ENCODE measurements around the gene RPL29. TPM values are rescaled to one million over a fixed set of nuclear protein-coding genes. Genes with fewer than 3 reads are reported as not detected.

RPL29 gene
- total RNA-seq, 2 experiments from 2014 or later: 1,502 to 1,507 TPM

- CTCF ChIA-PET: no interaction called here
- intact Hi-C loops (cut with micrococcal nuclease): no loop called here
Measured at GRCh38 chr3:52014613-52015012, 18.9 kb upstream of the RPL29 start.

DNA sequence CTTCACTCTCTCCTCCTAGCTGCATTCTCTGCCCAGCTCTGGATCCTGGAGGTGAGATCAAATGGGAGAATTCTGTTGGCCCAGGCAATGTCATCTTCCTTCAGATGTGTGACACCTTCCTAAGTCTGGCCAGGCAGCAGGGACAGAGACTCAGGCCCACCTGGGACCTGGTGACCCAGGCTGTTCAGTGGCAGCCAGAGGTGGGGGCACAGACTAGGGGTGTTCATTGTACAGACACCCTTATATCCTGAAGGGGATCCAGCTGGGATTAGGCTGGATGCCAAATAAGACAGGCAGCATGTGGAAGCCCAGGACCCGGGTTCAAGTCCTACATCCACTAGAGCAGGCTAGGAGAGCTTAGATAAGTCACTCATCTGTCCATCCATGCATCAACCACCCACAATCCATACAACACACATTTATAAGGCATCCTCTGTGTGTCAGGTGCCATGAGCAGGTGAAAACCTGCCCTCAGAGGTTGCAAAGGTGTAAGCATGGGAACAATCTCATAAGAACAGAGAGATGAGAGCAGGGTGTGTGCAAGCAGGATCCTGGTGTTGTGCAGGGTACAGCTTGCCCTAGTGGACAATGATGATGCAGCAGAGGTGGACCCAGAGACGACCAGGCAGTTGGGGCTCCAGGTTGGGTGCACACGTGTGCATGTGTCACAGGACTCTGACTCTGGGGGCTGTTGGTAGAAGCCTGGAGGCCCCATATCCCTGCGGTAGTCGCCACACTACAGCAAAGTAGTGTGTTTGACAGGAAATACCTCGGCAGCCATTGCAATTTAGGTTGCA lies 18.3 kb upstream of the RPL29 start:
- DNase-seq: no peak
- Mint-ChIP-seq H3K27me3 (no peaks in the 10 kb centered on the region), H3K27ac (no peak overlapping the region), H3K36me3 (no peaks in the 10 kb centered on the region), H3K4me3 (no peak overlapping the region), H3K4me1 (ENCODE audit: low read depth) (no peaks in the 10 kb centered on the region), H3K9me3 (no peaks in the 10 kb centered on the region)
- ChIA-PET POLR2A (no interaction called here), CTCF (interaction anchor here (0.8 to 2.3 kb wide), 2 partner anchors 13 to 110 kb away, joined by 3 to 11 read pairs; no protein-coding TSS in a partner anchor)
- intact Hi-C loops (cut with micrococcal nuclease): no loop called here

More at GRCh38 chr3:52014613-52015012, 18.9 kb upstream of the RPL29 start:
- POLR2A ChIA-PET: interaction anchor here (1.4 kb wide), 1 partner anchor 130 kb away, joined by 3 read pairs; no protein-coding TSS in a partner anchor
- Mint-ChIP-seq H3K36me3 (no peaks in the 10 kb centered on the region), H3K27ac (no peak overlapping the region), H3K4me1 (ENCODE audit: low read depth) (no peaks in the 10 kb centered on the region), H3K27me3 (no peaks in the 10 kb centered on the region), H3K4me3 (no peak overlapping the region), H3K9me3 (no peaks in the 10 kb centered on the region)
- no peak for DNase-seq

DNA sequence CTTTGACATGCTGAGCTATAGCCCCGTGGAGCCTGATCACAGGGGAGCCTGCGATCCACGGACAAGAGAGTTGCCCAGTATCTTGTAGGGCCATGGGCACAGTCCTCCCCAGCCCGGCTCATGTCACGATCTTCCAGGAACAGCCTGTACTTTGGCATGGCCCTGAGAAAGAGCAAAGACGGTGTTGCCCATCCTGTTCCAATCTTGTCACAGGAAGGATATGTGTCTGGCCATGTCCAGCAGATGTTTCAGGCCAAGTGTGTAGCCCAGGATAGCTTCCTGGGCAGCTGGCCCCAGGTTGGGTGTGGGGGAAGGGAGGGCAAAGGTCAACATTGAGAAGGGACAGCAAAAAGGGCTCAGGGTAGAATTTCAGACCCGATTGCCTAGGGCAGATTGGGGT lies 17.0 kb upstream of the RPL29 start:
- no peaks in the 10 kb centered on the region for H3K4me1 Mint-ChIP-seq (ENCODE audit: low read depth)

DNA sequence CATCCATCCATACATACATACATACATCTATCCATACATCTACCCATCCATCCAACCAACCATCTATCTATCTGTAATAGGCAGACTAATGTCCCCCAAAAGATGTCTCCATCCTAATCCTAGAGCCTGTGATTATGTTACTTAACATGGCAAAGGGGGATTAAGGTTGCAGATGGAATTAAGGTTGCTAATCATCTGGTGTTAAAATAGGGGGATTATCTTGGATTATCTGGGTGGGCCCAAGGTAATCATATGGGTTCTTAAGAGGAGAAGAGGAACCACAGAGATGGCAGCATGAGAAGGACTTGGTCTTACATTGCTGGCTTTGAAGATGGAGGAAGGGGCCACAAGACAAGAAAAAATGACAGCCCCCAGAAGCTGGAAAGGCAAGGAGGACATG lies 14.7 kb upstream of the RPL29 start:
- POLR2A ChIA-PET: no interaction called here
- no peak for DNase-seq
- Mint-ChIP-seq H3K27me3 (no peaks in the 10 kb centered on the region), H3K27ac (no peak overlapping the region), H3K4me3 (no peak overlapping the region), H3K9me3 (no peaks in the 10 kb centered on the region), H3K4me1 (ENCODE audit: low read depth) (peaks cover 9% of the 10 kb centered on the region), H3K36me3 (no peaks in the 10 kb centered on the region)
- CTCF ChIA-PET: interaction anchor here (1.1 kb wide), 1 partner anchor 9 kb away, joined by 4 read pairs; no protein-coding TSS in a partner anchor
- intact Hi-C loops (cut with micrococcal nuclease): no loop called here

More for the DNA sequence above, 17.0 kb upstream of the RPL29 start:
- ChIA-PET POLR2A (no interaction called here), CTCF (interaction anchor here (2.3 kb wide), 1 partner anchor 11 kb away, joined by 11 read pairs; no protein-coding TSS in a partner anchor)
- Mint-ChIP-seq H3K9me3 (no peaks in the 10 kb centered on the region), H3K4me3 (no peak overlapping the region), H3K27me3 (no peaks in the 10 kb centered on the region), H3K27ac (no peak overlapping the region), H3K36me3 (no peaks in the 10 kb centered on the region)
- no peak for DNase-seq
- intact Hi-C loops (cut with micrococcal nuclease): no loop called here

GRCh38 chr3:52007291-52007690 lies 11.6 kb upstream of the RPL29 start:
- no peaks in the 10 kb centered on the region for H3K36me3 Mint-ChIP-seq
- no peak overlapping the region for H3K4me3 Mint-ChIP-seq
- no peaks in the 10 kb centered on the region for H3K27me3 Mint-ChIP-seq
- no peak overlapping the region for H3K27ac Mint-ChIP-seq
- DNase-seq: no peak
- ChIA-PET POLR2A (no interaction called here), CTCF (interaction anchor here (1.1 to 1.2 kb wide), 2 partner anchors 113 to 116 kb away, joined by 3 to 6 read pairs; no protein-coding TSS in a partner anchor)
- intact Hi-C loops (cut with micrococcal nuclease): no loop called here
- no peaks in the 10 kb centered on the region for H3K9me3 Mint-ChIP-seq
- peaks cover 12% of the 10 kb centered on the region for H3K4me1 Mint-ChIP-seq (ENCODE audit: low read depth)

GRCh38 chr3:52006820-52007133 lies 11.1 kb upstream of the RPL29 start:
- Mint-ChIP-seq H3K27ac (no peak overlapping the region), H3K36me3 (no peaks in the 10 kb centered on the region), H3K4me1 (ENCODE audit: low read depth) (peaks cover 12% of the 10 kb centered on the region), H3K9me3 (no peaks in the 10 kb centered on the region), H3K4me3 (no peak overlapping the region), H3K27me3 (no peaks in the 10 kb centered on the region)
- intact Hi-C loops (cut with micrococcal nuclease): no loop called here
- DNase-seq: no peak
- ChIA-PET CTCF (interaction anchor here (1.2 kb wide), 1 partner anchor 114 kb away, joined by 3 read pairs; no protein-coding TSS in a partner anchor), POLR2A (no interaction called here)

GRCh38 chr3:52006017-52006819 lies 10.5 kb upstream of the RPL29 start:
- Mint-ChIP-seq H3K9me3 (no peaks in the 10 kb centered on the region), H3K4me1 (ENCODE audit: low read depth) (peaks cover 14% of the 10 kb centered on the region), H3K27ac (no peak overlapping the region), H3K27me3 (no peaks in the 10 kb centered on the region), H3K4me3 (no peak overlapping the region), H3K36me3 (no peaks in the 10 kb centered on the region)
- ChIA-PET POLR2A (no interaction called here), CTCF (interaction anchor here (1.0 to 6.3 kb wide), 2 partner anchors 19 to 116 kb away, joined by 3 to 101 read pairs; no protein-coding TSS in a partner anchor)
- DNase-seq: no peak
- intact Hi-C loops (cut with micrococcal nuclease): no loop called here

- Mint-ChIP-seq H3K4me1 (ENCODE audit: low read depth) (peaks cover 14% of the 10 kb centered on the region), H3K27me3 (no peaks in the 10 kb centered on the region), H3K27ac (no peak overlapping the region), H3K4me3 (no peak overlapping the region), H3K36me3 (no peaks in the 10 kb centered on the region), H3K9me3 (no peaks in the 10 kb centered on the region)
- DNase-seq: no peak
- CTCF ChIA-PET: interaction anchor here (1.0 to 6.3 kb wide), 2 partner anchors 20 to 116 kb away, joined by 3 to 101 read pairs; no protein-coding TSS in a partner anchor
- POLR2A ChIA-PET: no interaction called here
- intact Hi-C loops (cut with micrococcal nuclease): no loop called here
Measured at GRCh38 chr3:52005571-52005986, 9.9 kb upstream of the RPL29 start.

GRCh38 chr3:52004906-52005395 lies 9.3 kb upstream of the RPL29 start:
- ChIA-PET POLR2A (no interaction called here), CTCF (interaction anchor here (1.0 to 6.3 kb wide), 3 partner anchors 20 to 117 kb away, joined by 3 to 101 read pairs (median 11); no protein-coding TSS in a partner anchor)
- intact Hi-C loops (cut with micrococcal nuclease): loop anchor here (5.0 kb wide), 2 partner anchors 212 to 332 kb away; no protein-coding TSS in a partner anchor
- Mint-ChIP-seq H3K27me3 (no peaks in the 10 kb centered on the region), H3K4me1 (ENCODE audit: low read depth) (peaks cover 14% of the 10 kb centered on the region), H3K4me3 (no peak overlapping the region), H3K27ac (no peak overlapping the region), H3K9me3 (no peaks in the 10 kb centered on the region), H3K36me3 (no peaks in the 10 kb centered on the region)
- no peak for DNase-seq

GRCh38 chr3:52004163-52004787 lies 8.6 kb upstream of the RPL29 start:
- DNase-seq: no peak
- Mint-ChIP-seq H3K36me3 (no peaks in the 10 kb centered on the region), H3K9me3 (no peaks in the 10 kb centered on the region), H3K27me3 (no peaks in the 10 kb centered on the region), H3K4me1 (ENCODE audit: low read depth) (peaks cover 14% of the 10 kb centered on the region), H3K27ac (no peak overlapping the region), H3K4me3 (no peak overlapping the region)
- intact Hi-C loops (cut with micrococcal nuclease): loop anchor here (5.0 kb wide), 2 partner anchors 213 to 333 kb away; no protein-coding TSS in a partner anchor
- ChIA-PET CTCF (interaction anchor here (1.4 to 6.3 kb wide), 3 partner anchors 48 to 139 kb away, joined by 11 to 101 read pairs (median 68); no protein-coding TSS in a partner anchor), POLR2A (interaction anchor here (0.6 kb wide), 1 partner anchor 7 kb away, joined by 3 read pairs; no protein-coding TSS in a partner anchor)

GRCh38 chr3:52002748-52003147 lies 7.1 kb upstream of the RPL29 start:
- intact Hi-C loops (cut with micrococcal nuclease): loop anchor here (5.0 kb wide), 2 partner anchors 215 to 335 kb away; no protein-coding TSS in a partner anchor
- Mint-ChIP-seq H3K36me3 (no peaks in the 10 kb centered on the region), H3K27me3 (no peaks in the 10 kb centered on the region), H3K9me3 (no peaks in the 10 kb centered on the region), H3K4me1 (ENCODE audit: low read depth) (peaks cover 14% of the 10 kb centered on the region), H3K27ac (no peak overlapping the region), H3K4me3 (no peak overlapping the region)
- ChIA-PET POLR2A (no interaction called here), CTCF (interaction anchor here (0.7 to 6.3 kb wide), 12 partner anchors 51 to 217 kb away, joined by 4 to 101 read pairs (median 10); partner anchors contain the start of gene DUSP7)
- no peak for DNase-seq

Measured in activated CD4-positive, alpha-beta memory T cell treated with anti-CD3 and anti-CD28 coated beads for 36 hours (primary cell).